GM18867 (cell line): Measurements from ENCODE around the gene LMO7.
"Not testable (repeated sequence)": the region's sequence is repeated elsewhere in the genome, so short reads cannot be mapped to it uniquely, and the experiment has no call there.

Source experiments
- ATAC-seq: cut with Tn5 transposase; IDR thresholded peaks from one replicate; pipeline ENCODE4 v1.9.1; 2021; ENCODE audit warnings: mild to moderate bottlenecking, moderate library complexity; ENCODE audit not compliant: unreplicated experiment

The LMO7 gene

DNA sequence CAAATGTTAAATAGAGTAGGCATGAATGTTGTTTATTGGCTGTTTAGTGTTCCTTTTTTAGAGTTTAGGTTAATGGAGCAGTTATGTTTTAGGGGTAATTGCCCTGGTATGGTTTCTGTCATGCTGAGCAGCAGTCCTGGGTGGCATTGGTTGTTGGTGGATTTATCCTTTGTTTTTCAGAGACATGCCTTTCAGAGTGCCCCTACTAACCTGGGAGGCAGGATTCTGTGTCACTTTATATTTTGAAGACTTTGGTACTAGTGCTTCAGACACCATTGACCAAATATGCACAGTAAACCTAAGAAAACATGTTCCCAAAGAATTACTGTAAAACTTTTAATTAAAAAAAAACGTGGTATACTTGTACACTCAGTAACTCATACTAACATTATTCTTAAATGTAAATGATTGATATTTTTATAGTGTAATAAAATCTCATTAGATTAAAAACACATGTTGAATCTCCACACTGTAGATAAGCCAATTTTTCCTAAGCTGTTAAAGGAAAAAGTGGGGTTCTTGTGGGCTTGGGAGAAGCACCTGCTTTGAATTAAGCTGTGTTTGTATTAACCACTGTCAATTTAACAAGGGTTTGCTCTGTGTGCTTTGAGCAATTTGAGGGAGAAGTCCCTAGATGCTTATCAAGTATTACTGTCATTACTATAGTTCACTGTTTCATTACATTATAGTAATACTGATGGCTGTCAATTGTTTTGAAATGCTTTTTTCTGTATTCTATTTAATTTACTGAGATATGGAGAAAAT lies 133.2 kb downstream of the LMO7 start:
- no peak for ATAC-seq

DNA sequence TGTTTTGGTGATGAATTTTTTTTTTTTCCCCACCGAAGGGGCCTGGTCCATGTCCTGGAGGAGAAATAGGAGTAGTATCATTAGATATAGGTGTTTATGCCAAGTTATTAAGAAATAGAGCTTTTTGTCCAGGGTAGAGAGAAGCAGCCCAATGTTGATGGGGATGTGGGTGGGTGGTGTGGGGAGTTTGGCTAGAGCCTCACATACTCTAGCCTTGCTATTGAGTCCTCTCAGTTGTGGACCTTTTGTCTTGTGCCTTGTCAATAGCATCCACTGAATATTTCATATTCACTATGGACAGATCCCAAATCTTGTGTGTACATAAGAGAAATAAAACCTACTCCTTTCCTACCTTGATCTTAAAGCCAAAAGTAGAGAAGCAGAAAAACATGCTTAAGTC lies 134.0 kb downstream of the LMO7 start:
- ATAC-seq = no peak

DNA sequence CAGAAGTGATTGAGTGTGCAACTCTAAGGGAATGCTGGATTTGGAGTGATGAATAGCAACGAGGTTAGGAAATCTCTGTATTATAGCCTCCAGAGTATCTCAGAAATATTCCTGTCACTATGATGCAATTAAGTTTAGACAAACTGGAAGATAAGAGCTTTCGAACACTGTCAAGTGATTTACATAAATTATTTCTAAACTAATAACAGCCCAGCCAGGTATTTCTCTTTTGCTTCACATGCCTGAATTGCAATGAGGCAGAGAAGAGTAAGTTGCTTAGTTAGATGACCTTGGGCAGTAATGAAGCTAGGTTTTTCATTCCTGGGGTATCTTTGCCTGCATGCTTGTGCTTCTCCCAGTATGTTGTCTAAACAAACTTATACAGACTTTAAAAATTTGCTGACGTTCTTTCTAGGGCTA lies 134.5 kb downstream of the LMO7 start:
- no peak for ATAC-seq

DNA sequence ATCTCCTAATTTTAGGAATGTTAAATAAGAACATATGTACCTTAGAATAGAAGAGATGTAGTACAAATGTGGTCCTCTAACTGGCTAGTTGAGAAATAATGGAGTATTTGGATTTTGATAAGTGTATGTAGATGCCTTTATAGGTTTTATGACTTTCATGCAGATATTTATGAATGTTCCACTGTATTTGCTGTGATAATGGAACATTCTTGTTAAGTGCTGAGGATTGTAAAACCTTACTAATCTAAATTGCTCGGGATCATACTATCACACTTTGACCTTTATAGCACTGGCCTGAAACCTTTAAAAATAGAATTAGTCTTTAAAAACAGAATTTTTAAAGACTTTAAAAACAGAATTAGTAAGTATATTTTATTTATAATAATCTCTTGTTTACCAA lies 135.1 kb downstream of the LMO7 start:
- ATAC-seq = no peak

DNA sequence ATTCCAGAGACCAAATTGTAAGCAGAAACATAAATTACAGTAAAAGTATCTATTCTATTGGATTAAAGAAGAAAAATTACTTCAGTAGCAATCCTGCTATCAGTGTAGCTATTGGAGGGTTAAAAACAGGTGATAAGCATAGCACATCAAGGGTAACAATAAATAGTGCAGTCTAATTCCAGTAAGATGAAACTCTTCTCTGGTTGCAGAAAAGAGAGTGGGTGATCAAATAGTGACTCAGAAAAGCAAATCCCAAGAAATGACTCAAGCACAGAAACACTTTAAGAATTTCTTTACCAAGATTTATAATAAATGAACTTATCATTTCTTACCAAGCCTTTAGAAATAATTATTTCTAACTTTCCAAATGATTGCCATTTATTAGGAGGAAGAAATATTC lies 135.7 kb downstream of the LMO7 start:
- ATAC-seq = no peak

DNA sequence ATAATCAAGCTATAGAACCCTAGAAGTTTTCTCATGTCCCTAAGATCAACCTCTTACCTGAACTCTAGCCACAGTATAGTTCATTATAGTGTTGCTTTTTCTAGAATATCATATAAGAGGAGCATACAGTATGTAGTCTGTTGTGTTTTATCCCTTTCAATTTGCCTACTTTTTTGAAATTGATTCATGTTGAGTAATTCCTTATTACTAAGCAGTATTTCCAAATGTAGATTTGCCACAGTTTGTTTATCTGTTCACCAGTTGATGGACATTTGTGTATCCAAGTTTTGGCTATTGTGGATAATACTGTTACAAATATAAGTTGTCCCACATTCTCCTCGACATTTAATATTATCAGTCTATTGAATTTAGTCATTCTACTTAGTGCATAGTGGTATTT lies 138.0 kb downstream of the LMO7 start:
- ATAC-seq = no peak

DNA sequence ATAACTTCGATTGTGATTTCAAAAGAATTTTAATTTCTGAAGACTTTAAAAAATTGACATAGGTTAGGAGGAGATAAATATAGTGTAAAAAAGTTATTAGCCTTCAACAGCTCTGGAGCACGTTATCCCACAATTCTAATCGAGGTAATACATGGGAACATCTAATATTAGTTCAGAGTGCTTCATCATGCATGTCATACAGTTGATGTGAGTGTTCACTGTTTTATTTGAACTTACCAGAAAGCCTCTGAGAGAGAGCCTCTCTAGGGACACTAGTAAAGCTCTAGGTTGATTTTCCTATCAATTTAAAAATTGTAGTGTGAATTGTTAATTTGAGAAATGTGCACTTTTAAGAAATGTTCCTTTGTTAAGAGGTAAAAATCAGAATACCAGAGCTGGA lies 140.4 kb downstream of the LMO7 start:
- ATAC-seq = no peak

DNA sequence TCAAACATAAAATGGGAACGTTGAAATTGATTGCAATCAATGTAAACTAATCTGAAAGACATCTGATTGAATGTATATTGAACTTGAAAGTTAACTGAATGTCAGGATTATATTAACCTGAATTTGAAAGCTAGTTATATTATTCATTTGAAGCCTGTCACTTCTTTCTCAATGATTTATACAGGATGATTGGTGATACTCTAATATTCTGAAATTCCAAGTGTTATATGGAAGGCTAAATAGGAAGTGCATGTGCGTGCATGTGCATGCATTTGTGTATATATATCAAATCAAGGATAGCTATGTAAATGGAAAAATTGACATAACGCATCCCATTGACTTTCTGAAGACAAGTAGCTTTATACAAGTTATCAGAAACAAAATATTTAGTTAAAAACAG lies 143.3 kb downstream of the LMO7 start:
- ATAC-seq = no peak

DNA sequence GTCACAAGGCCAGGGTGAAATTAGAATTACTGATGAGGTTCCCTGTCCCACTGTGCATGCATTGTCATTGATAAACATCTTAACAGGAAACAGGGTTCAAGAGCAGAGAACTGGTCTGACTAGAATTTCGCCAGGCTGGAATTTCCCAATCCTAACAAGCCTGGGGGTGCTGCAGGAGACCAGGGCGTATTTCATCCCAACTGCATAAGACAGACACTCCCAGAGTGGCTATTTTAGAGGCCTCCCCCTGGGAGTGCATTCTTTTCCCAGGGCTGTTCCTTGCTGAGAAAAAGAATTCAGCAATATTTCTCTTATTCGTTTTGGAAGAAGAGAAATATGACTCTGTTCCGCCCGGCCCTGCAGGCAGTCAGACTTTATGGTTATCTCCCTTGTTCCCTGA lies 144.0 kb downstream of the LMO7 start:
- not testable (repeated sequence) for ATAC-seq

DNA sequence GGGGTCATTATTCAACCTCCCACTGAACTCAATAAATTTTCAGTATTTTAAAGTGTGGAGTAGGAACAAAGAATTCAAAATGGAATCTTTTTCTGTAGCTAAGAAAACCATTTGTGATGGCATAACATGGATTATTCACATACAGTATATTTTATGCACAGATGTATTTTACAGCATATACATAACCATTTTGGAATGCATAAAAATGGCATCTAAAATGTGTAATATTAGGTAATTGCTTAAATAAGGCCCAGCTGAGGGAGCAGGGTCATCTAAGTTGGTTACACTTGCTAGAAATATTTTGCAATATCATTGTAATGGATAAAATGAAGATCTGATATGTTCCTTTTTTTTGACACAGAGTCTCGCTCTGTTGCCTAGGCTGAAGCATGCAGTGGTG lies 146.9 kb downstream of the LMO7 start:
- ATAC-seq = no peak

DNA sequence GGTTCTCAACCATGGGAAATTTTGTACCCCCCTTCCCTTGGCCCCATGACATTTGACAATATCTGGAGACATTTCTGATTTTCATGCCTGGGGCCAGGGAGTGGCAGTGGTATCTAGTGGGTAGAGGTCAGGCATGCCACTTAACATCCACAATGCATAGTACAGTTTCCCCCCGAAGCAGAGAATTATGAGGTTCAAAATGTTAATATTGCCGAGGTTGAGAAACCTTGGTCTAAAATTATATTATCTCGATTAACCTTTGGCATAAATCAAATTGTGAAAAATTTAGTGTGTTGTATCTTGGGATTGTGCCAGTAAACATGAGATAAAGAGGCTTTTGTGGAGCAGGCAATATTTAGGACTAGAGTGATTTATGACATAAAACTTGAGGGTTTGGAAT lies 147.9 kb downstream of the LMO7 start:
- ATAC-seq = no peak

DNA sequence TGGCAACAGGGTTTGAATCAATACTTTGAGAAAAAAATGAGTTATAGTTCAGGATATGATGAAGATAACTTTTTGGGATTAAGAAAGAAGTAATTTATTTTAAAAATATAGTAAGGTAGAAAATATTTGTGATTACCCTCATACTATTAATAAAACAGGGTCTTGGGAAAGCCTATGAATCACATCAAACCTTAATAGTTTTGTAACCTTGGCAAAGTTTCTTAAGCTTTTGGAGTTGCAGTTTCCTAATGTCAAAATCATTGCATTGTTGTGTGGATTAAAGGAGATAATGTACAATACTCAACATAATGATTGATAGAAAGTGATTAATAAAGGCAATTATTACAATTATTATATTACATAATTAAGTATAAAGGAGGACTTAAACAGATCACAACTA lies 149.0 kb downstream of the LMO7 start:
- no peak for ATAC-seq

DNA sequence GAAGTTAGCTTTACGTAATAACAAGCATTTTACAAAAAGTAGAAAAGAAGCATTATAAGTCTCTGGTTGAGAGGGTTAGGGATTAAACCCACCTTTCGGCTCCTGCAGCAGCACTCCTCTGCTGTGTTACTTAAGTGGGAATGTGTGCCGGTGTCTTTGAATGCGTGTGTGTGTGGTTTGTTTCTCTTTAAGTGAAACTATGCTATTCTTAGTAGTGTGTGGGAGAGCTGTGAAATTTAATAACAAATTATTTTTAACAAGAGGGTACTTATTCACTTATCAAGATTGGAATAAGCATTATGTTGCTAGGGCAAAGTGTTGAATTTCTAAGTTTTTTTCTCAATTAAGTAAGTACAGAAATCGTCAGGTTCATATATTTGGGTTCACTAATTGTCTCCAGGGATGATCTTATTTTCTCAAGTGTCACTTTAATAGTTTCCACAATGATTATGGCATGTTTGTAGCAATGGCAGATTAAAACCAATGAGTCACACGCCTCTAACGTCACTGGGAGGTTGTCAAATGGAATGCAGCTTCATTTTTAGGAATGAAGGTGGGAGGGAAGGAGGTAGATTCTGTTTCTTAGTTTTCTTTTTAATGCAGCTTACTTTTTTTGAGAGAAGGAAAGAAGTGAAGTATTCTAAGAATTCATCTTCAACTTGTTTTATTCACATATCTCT lies 151.3 kb downstream of the LMO7 start:
- no peak for ATAC-seq

DNA sequence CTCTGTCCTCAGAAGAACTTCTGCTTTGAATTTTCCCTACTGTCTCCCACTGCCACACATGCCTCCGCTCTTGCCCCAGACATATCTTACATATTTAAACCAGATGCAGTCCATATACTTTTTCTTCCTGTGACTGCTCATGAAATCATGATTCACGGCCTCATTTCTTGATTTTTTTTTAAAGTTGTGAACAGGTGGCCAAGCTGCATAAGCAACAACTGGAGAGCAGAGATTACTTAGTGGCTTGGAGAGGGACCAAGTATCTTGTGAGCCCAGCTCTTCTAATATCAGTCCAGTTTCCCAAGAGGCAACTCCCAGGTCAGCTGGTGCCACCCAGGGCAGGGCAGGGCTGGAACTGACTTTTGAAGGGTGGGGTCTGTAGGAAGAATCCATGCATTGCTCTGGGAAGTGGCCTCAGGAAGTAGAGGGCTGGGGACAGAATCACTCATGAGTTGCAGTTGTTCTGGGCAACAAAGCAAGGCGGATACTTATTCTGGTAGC lies 152.4 kb downstream of the LMO7 start:
- no peak for ATAC-seq

DNA sequence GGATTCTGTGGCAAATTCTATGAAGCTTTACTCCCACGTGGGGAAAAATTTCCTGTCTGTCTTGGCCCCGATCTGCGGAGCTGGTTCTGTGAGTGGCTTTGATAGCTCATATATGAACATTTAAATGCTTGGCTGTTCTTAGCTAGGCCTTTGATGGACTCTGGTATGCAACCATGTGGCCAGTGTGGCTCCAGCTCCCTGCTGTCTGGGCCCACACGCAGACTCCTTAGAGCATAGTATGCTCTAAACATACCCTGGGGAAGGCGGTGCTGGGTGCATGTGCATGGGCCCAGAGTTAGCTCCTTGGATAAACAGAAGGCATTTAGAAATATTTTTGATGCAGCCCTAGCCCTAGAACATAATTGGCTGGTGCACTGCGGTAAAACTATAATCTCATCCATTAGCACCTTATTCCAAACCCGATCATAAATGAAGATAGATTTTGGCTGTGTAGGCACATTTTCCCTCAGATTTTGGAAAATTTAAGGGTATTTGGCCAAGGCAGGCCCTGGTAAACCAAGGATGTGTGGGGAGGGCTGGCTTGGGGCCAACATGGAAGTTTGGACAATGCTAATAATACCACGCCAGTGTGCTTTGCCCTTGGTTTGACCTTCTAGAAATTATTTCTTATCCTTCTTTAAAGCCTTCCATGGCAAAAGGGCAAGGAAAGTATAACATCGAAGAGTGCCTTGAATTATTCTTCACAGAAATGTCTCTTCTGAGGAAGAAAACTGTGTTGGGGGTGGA lies 153.5 kb downstream of the LMO7 start:
- no peak for ATAC-seq

DNA sequence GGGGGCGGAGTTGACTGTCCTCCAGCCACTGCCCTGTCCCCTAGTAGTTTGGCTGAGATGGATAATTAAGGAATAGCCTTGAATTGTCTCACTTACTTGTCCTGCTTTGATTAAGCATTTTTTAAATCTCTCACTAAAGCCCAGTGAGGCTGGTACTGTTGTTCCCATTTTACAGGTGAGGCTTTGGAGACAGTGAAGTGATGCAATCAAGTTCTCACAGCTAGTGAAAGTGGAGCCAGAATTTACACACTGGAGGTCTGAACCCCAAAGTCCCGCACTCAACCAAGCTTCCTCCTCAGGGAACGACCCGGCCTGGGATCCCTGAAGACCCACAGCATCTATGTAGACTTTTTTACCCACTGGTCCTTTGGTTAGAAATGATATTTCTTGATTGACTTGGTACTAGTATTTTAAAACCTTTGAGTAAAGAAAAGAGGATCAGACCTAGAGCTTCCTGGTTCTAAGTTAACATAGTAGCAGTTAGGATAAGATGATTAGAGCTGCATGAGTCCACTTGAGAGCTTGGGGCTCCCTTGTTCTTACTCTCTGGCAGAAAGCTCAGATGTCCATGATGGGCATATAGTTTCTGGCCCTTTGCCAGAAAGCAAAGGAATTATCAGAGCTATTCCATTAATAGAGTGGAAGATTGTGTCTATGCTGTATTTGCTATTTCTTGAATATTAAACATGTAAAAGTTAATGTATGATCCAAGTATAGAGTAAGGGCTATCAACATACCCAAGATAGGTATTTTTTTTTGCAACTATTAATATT lies 154.3 kb downstream of the LMO7 start:
- ATAC-seq = no peak

DNA sequence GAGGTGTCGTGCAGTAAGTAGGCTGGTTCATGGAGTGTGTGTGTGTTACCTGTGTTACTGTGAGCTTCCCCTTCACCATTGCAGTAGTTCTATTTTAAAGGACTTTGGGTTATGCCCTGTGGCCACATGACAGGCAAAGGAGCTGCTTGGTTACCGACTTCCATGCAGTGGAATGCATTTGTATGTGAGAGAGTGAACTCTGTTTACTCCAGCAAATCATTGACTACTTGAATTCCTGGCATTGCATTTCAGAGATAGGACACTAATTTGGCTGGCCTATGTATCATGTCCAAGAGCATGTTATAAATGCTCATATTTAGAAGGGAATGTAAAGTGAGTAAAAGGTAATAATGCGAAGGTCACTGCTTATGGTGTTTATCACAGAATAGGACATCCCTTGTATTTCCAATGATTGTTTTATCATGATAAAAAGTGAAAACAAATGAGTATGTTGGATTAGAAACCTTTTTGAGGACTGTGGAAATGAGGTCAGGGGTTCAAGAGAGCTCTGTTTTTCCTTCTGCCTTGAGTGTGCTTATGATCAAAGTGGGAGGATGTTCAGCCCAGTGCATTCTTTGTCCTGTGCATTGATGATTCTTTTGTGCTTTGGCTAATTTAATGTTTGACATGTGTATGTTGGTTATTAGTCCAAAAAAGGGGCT lies 156.5 kb downstream of the LMO7 start:
- no peak for ATAC-seq

DNA sequence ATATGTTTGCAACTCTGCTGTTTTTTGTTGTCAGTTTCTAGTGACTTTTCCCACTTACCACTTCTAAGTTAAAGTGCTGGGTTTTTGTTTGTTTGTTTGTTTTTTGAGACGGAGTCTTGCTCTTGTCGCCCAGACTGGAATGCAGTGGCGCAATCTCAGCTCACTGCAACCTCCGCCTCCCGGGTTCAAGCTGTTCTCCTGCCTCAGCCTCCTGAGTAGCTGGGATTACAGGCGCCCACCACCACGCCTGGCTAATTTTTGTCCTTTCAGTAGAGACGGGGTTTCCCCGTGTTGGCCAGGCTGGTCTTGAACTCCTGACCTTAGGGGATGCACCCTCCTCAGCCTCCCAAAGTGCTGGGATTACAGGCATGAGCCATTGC lies 157.0 kb downstream of the LMO7 start:
- not testable (repeated sequence) for ATAC-seq

DNA sequence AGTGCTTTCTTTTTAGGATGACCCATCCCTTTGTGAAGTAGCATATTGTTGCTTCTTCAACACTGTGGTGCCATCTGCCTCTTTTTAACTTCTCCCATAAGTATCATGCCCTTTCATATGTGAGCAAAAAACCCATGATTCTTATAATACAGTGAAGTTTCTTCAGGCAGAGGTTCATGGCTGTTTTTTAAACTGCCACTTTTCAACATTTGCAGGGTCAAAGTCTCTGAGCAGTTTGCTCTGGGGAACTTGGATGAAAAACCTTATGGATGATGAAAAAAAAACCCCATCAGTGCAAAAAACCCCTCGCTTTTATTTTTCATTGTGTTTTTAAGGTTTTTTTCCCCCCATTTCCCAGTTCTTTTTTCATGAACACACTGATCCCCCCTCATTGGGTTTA lies 158.5 kb downstream of the LMO7 start:
- no peak for ATAC-seq

DNA sequence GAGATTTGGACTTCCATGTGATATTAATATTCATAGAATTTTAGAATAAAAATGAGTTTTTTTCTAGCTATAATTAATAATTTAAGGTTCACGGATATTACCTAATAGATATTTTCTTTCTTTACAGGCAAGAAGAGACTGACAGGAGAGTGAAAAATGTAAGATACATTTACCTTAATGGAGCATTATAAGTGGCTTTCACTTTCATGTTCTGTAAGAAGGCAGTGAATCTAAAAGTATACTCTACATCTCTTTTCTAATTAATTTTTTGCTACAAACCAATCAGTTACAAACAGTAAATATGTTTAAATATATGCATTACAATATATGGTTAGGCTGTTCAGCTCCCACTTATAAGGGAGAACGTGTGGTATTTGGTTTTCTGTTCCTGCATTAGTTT lies 159.1 kb downstream of the LMO7 start:
- ATAC-seq = no peak

DNA sequence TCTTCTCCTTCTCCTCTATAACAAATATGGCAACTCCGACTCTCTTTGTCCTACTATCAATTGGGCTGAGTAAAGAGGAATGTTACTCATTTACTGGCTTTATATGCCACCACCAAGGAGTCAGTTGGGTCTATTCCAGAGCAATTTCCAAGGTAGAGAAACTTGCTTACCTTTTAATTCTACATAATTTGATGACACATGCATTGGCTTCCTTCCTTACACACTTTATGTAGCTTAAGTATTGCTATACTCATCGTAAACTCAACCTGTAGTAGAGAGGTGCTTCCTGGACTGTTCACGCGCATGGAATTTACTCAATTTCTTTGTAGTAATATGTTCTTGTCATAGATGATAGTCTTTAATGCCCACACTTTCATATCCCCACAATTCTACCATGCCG lies 160.7 kb downstream of the LMO7 start:
- ATAC-seq = no peak
